Thyroid gland (tissue), 4 donors: Measurements from ENCODE around the gene HSD17B1.

Source experiments
- POLR2A ChIP-seq, 2 donors: fragments of 450-650 bp; IDR thresholded peaks; one replicate each; pipeline ENCODE4 v1.6.1; 2017; ENCODE audit warnings: antibody characterized with exemption in 2 of 2, mild to moderate bottlenecking in 2 of 2, moderate library complexity in 1 of 2
- TF ChIP-seq, protein P1 (sequence below), 6 experiments: fragments of 200-600 bp in 3 of 6; fragments of 450-650 bp in 3 of 6; sonication (generic) in 3 of 6; IDR thresholded peaks; one replicate each; pipeline ENCODE4 v1.5.1; 2016 to 2019; ENCODE audit warnings: antibody characterized with exemption in 6 of 6, mild to moderate bottlenecking in 2 of 6, inconsistent platforms in 1 of 6, moderate library complexity in 1 of 6

DNA sequence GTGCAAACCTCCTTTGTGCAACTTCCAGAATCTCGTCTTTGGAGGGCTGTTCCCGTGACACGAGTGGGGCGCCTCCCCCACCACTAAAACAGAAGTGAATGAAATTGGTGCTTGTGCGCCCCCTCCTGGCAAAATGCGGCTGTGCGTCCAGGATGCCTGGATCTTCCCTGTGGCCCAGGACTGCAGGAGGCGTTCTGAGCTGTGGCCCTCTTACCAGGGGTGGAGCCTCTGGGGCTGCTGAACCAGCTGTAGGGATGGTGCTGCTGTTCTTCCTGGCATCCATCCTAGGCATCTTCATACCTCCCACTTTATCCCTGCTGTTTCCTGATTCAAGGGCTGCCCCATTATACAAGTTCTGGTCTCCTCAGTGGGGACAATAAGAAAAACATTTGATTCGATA, 35.2 kb upstream of the HSD17B1 start:
- no peak for TF ChIP-seq POLR2A (IDR thresholded peaks at IDR 0.05)
- TF ChIP-seq, protein P1, sequence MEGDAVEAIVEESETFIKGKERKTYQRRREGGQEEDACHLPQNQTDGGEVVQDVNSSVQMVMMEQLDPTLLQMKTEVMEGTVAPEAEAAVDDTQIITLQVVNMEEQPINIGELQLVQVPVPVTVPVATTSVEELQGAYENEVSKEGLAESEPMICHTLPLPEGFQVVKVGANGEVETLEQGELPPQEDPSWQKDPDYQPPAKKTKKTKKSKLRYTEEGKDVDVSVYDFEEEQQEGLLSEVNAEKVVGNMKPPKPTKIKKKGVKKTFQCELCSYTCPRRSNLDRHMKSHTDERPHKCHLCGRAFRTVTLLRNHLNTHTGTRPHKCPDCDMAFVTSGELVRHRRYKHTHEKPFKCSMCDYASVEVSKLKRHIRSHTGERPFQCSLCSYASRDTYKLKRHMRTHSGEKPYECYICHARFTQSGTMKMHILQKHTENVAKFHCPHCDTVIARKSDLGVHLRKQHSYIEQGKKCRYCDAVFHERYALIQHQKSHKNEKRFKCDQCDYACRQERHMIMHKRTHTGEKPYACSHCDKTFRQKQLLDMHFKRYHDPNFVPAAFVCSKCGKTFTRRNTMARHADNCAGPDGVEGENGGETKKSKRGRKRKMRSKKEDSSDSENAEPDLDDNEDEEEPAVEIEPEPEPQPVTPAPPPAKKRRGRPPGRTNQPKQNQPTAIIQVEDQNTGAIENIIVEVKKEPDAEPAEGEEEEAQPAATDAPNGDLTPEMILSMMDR (IDR thresholded peaks at IDR 0.05), result peak; percentile 73 to 86 (median 76)
